Activated CD4-positive, alpha-beta T cell treated with anti-CD3 and anti-CD28 coated beads, Interleukin-2, amount 50 U/mL, for 1 hour (primary cell): ENCODE results near the gene COQ4.

Experiments
- DNase-seq: peaks from one replicate; pipeline ENCODE4 v3.0.0-alpha.2; 2020

COQ4 gene

GRCh38 chr9:128342971-128343680, 20.5 kb downstream of the COQ4 start:
- DNase-seq = no peak

DNA sequence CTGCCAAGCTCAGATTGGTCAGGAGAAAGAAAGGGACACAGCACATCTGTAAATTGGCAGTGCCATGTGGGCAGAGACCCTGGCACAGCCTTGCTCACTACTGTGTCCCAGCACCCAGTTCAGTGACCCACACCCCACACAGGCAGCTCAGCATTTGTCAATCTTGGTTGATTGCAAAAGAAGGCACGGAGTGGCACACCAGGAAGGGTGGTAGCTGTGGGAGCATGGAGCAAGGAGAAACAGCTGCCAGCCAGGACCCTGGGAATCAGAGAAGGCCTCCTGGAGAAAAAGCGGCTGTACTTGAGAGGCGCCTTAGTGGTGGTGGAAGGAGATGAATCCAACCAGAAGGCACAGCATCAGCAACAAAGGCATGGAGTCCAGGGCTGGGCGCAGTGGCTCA, 21.2 kb downstream of the COQ4 start:
- DNase-seq = no peak

DNA sequence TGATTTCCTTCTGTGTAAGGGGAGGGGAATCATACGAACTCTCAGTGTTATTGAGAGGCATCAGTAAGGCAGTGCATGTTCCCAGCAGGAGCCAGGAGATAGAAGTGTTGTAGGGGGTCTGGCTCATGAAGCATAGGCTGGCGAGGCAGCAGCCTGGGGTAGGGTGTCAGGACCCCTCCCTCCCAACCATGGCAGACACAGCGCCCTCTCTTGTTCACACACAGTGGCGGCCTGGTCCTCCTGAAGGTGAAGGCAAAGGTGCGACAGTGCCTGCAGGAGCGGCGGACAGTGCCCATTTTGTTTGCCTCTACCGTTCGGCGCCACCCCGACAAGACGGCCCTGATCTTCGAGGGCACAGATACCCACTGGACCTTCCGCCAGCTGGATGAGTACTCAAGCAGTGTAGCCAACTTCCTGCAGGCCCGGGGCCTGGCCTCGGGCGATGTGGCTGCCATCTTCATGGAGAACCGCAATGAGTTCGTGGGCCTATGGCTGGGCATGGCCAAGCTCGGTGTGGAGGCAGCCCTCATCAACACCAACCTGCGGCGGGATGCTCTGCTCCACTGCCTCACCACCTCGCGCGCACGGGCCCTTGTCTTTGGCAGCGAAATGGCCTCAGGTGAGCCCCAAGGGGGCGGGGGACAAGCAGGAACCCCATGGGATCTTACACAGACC, 22.4 kb downstream of the COQ4 start:
- no peak for DNase-seq

DNA sequence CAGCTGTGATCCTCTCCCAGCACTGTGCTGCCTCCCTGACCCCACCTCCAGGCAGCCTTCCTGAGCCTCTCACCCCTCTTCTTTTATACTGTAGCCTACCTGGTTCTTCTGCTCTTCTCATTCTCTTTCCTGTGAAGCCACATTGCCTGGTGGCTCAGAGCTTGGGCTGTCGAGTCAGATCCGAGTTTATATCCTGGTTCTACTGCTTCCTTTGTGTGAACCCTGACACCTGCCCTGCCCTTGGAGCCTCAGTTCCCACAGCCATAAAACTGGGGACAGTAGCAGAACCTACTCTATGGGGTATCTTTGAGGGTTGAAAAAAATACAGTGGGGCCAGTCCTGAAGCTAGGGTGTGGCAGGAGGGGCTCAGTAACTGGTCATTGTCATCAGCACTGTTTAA, 26.5 kb downstream of the COQ4 start:
- no peak for DNase-seq

DNA sequence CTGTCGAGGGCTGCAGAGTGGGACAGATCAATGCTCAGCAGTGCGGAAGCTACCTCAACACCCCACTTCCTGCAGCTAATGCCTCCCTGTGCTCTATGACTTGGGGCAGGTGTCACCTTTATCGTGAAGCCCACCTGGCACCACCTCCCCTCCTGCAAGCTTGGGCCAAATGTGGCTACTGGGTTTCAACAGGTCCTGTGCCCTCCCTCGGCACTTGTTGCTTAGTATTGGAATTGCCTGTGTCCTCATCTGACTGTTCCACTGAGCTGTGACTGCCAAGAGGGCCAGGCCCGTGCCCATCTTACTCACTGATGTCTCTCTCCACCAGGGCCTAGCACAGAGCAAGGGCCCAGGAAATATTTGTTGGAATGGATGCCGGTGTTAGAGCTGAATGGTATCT, 27.1 kb downstream of the COQ4 start:
- DNase-seq = no peak

DNA sequence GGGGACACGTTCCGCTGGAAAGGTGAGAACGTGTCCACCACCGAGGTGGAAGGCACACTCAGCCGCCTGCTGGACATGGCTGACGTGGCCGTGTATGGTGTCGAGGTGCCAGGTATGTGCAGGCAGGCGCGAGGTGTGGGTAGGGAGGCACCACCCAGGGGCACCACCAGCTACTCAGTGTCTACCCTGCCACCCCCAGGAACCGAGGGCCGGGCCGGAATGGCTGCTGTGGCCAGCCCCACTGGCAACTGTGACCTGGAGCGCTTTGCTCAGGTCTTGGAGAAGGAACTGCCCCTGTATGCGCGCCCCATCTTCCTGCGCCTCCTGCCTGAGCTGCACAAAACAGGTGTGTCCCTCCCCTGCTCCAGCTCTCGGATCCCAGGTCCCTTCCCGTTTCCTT, 32.8 kb downstream of the COQ4 start:
- DNase-seq = no peak

- DNase-seq = no peak
These were observed 35.5 kb downstream of the COQ4 start for GRCh38 chr9:128358090-128358489.

GRCh38 chr9:128358861-128359260, 36.2 kb downstream of the COQ4 start:
- DNase-seq = no peak

DNA sequence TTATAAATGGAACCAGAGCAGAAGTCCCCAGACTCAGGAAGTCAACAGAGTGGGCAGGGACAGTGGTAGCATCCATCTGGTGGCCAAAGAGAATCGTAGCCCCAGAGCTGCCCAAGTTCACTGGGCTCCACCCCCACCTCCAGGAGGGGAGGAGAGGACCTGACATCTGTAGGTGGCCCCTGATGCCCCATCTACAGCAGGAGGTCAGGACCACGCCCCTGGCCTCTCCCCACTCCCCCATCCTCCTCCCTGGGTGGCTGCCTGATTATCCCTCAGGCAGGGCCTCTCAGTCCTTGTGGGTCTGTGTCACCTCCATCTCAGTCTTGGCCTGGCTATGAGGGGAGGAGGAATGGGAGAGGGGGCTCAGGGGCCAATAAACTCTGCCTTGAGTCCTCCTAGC, 38.2 kb downstream of the COQ4 start:
- no peak for DNase-seq

DNA sequence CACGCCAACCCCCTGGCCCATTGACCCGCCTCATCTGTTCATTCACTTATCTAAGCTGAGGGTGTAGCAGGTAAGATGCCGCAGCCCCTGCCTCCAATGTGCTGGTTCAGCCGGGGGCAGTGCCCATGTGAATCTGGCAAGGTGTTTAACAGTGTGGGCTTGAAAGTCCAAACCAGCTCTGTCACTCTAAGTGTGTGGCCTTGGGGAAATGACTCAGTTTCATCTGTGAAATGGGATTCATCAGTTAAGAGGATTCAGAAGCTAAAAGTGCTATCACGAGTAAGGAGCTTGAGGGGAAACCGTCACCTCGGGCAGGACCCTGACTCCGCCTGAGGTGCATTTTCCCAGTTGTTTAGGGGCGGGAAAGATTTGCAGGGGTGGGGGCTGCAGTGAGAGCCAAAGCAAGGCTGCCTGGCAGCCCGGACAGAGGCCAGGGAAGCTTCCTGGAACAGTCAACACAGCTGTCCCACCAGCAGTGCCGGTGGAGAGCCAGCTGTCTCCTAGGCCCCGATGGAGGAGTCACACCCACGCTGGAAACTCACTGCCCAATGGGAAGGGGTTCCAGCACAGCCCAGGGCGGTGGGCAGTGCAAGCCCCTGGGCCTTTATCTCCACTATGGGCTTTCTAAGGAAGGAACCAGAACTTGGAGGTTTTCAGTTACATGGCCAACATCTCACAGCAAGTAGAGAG, 38.8 kb downstream of the COQ4 start:
- DNase-seq = no peak

- peak; percentile 61 for DNase-seq
These were observed 39.5 kb downstream of the COQ4 start for GRCh38 chr9:128361986-128362646.

DNA sequence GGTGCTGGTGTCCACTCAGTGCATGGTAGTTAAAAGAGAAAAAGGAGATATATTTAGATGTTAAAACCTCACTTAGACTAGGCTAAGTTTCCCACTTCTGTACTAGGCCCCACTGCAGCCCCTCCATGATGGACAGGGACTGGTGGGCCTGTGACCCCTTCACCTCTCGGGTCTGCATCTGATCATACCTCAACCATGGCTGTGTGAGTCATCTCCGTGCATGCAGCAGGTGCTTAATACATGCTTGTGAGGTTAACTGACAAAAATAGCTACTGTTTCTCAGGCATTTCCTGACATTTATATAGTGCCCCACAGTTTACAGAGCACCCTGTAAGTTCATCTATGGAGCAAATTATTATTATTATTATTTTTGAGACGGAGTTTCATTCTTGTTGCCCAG, 40.1 kb downstream of the COQ4 start:
- no peak for DNase-seq

DNA sequence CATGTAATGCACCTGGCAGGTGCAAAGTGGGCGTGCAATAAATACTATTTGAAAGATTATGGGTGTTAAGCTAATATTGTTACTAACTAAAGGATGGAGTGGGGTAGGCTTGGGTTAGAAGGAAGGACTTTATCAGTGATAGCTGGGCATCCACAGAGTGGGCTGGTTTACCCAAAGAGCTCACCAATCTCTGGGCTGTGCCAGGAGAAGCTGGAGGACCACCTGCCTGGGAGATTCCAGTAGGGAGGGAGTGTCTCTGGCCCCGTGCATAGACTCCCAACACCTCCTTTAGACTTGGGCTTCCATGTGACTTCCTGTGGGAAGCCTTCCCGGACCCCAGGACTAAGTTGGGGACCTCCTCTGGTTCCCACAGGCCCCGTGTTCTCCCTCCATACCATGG, 42.9 kb downstream of the COQ4 start:
- DNase-seq = no peak

- no peak for DNase-seq
These were observed 46.5 kb downstream of the COQ4 start for GRCh38 chr9:128369024-128369706.

GRCh38 chr9:128370367-128370751, 47.7 kb downstream of the COQ4 start:
- DNase-seq = no peak

- peak; percentile 94 for DNase-seq
These were observed 48.4 kb downstream of the COQ4 start, which contains the start of gene URM1 for GRCh38 chr9:128370752-128371629. Gene URM1 (plus strand): TSS chr9:128371374. CDS start chr9:128371381, 7 bp downstream.

DNA sequence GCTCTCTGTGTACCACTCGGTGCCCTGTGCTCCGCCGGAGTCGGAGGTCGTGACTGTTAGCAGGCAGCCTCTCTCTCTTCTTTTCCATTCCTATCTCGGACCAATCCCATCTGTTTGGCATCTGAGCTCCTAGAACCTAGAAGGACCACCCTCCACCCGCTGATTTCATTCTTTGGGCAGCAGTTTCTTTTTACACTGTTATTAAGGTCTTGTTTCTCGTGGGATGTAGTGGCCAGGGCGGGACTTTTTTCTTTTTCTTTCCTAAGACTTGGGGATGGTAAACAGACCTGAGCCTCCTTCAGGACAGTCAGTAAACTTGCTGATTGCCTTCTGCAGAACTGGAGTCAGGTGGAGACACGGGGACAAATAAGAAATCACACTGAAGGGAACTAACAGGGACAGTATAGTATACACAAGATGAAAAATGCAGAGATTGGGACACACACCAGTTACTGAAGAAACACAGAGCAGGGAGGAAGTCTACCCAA, 49.0 kb downstream of the COQ4 start:
- DNase-seq = no peak

DNA sequence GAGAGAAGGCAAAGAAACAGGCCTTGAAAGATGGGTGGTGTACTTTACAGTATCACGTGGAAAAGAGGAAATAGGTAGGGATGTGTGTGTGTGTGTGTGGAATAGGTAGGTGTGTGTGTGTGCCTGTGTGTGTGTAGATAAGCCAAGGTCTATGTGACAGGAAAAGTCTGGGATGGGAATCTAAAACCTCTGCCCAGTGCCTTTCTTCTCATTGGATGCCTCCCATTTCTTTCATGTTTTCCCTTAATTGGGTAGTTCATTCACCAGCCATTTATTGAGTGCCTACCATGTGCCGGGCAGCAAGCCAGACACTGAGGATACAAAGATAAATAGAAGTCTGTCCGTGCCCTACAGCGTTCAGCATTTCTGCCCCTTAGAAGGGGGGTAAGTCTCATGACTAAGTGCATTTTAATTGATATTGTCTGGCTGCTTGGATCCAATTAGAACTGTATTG, 49.6 kb downstream of the COQ4 start:
- no peak for DNase-seq

DNA sequence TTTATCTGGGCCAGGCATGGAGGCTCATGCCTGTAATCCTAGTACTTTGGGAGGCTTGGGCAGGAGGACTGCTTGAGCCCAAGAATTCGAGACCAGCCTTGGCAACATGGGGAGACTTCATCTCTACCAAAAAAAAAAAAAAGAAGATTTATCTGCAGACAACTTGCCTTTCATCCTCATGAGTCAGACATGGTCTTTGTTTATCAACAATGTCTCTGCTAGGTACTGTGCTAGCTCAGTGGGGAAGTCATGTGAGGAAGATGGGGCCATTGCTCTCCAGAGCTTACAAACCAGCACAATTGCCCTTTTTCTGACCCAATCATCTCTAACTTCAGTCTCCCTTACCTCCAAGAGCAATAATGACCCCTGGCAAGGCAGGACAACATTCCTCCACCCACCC, 50.1 kb downstream of the COQ4 start:
- DNase-seq = no peak

- no peak for DNase-seq
These were observed 51.6 kb downstream of the COQ4 start for GRCh38 chr9:128374221-128374675.

GRCh38 chr9:128375865-128376264, 53.2 kb downstream of the COQ4 start:
- no peak for DNase-seq

DNA sequence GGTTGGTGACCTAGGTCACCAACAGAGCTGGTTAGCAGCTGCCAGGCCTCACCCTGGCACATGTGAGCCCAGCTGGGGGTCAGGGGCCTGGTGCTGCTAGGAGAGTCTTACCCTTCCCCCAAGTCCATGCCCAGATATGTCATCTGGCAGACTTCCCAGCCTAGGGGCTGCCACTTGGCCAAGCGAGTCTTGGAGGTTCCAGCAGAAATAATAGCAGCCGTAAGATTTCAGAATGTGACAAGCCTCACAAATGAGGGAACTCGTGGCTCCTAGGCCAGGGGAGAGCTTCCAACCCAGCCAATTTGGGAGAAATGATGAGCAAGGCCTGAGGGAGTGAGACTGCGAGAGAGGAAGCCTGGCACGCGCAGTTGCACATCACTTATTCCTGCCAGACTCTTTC, 59.6 kb downstream of the COQ4 start:
- no peak for DNase-seq
